GM12872 (cell line): ENCODE results near the gene NUMA1.

Experiments
- TF ChIP-seq, protein P1 (sequence below): IDR thresholded peaks from 3 replicates; pipeline ENCODE4 v1.5.1; 2011; ENCODE audit warnings: low read depth, mild to moderate bottlenecking, low read length, moderate library complexity; ENCODE audit not compliant: insufficient read depth

NUMA1 gene

GRCh38 chr11:71971680-71972079 is 108.7 kb downstream of the NUMA1 start:
- TF ChIP-seq, protein P1, sequence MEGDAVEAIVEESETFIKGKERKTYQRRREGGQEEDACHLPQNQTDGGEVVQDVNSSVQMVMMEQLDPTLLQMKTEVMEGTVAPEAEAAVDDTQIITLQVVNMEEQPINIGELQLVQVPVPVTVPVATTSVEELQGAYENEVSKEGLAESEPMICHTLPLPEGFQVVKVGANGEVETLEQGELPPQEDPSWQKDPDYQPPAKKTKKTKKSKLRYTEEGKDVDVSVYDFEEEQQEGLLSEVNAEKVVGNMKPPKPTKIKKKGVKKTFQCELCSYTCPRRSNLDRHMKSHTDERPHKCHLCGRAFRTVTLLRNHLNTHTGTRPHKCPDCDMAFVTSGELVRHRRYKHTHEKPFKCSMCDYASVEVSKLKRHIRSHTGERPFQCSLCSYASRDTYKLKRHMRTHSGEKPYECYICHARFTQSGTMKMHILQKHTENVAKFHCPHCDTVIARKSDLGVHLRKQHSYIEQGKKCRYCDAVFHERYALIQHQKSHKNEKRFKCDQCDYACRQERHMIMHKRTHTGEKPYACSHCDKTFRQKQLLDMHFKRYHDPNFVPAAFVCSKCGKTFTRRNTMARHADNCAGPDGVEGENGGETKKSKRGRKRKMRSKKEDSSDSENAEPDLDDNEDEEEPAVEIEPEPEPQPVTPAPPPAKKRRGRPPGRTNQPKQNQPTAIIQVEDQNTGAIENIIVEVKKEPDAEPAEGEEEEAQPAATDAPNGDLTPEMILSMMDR = no peak

GRCh38 chr11:71964641-71965040 is 115.7 kb downstream of the NUMA1 start:
- TF ChIP-seq, protein P1 = no peak

GRCh38 chr11:71963468-71963867 is 116.9 kb downstream of the NUMA1 start:
- TF ChIP-seq, protein P1 = no peak

GRCh38 chr11:71962428-71963038 is 117.8 kb downstream of the NUMA1 start:
- TF ChIP-seq, protein P1 = no peak

DNA sequence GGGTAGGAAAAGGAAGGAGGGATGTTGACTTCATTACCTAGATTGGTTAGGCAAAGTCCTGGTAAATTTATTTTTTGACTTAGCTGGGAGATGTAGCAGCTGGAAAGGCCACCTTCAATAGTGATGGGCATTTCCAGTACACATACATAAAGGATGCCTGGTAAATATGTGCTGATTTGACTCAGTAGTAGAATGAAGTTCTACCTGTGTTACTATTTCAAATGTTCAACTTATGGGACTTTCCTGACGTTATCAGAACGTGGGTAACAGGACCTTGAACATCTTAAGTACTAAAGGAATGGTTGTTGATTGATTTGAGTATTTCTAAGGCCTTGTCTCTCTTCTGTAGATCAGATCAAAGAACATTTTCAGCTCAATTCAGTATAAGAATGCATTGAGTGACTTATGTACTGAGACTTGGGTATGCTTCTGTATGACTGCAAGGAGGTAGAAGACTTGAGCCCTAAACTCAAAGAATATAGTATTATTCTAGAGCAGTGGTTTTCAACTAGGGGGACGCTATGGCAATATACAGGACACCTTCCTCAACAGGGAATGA is 124.4 kb downstream of the NUMA1 start:
- TF ChIP-seq, protein P1 = no peak
